Mesenchymal stem cell (in vitro differentiated cells and primary cell): Measurements from ENCODE around the gene LIFR.
A peak's percentile ranks its signal among the peaks of the same experiment; 100 is the strongest.

ENCODE experiments used
- DNase-seq: peaks from one replicate; pipeline ENCODE4 v3.0.0-alpha.2; 2013
- H2AFZ ChIP-seq: one replicate; pipeline ENCODE4 v1.6.1; 2013; ENCODE audit warnings: low read depth, mild to moderate bottlenecking, control low read depth, inconsistent platforms, low read length, moderate library complexity
- H2AK5ac ChIP-seq: 2 replicates; pipeline ENCODE4 v1.6.1; 2013; ENCODE audit warnings: low read length, moderate library complexity, mild to moderate bottlenecking, inconsistent platforms; ENCODE audit not compliant: severe bottlenecking
- H2BK120ac ChIP-seq: one replicate; pipeline ENCODE4 v1.6.1; 2013; ENCODE audit warnings: low read depth, mild to moderate bottlenecking, inconsistent platforms, low read length, moderate library complexity
- H2BK12ac ChIP-seq, 2 experiments: one replicate each; pipeline ENCODE4 v1.6.1; 2013; ENCODE audit warnings: inconsistent platforms in 2 of 2, low read length in 2 of 2, mild to moderate bottlenecking in 2 of 2, moderate library complexity in 2 of 2, control low read depth in 1 of 2
- H2BK15ac ChIP-seq: one replicate; pipeline ENCODE4 v1.6.1; 2013; ENCODE audit warnings: mild to moderate bottlenecking, low read depth, inconsistent platforms; ENCODE audit not compliant: poor library complexity, severe bottlenecking
- H2BK5ac ChIP-seq: 2 replicates; pipeline ENCODE4 v1.6.1; 2013; ENCODE audit warnings: low read depth, mild to moderate bottlenecking, low read length, control low read depth, inconsistent platforms; ENCODE audit not compliant: poor library complexity, severe bottlenecking
- H3K14ac ChIP-seq, 2 experiments: one replicate each; pipeline ENCODE4 v1.6.1; 2013; ENCODE audit warnings: inconsistent platforms in 2 of 2, low read length in 2 of 2, control low read depth in 1 of 2, mild to moderate bottlenecking in 1 of 2, moderate library complexity in 1 of 2
- H3K18ac ChIP-seq, 2 experiments: one replicate each; pipeline ENCODE4 v1.6.1; 2013; ENCODE audit warnings: inconsistent platforms in 2 of 2, low read length in 2 of 2, control low read depth in 1 of 2, low read depth in 1 of 2, mild to moderate bottlenecking in 1 of 2
- H3K23ac ChIP-seq, 2 experiments: one replicate each; pipeline ENCODE4 v1.6.1; 2013; ENCODE audit warnings: inconsistent platforms in 2 of 2, low read length in 2 of 2, mild to moderate bottlenecking in 2 of 2, moderate library complexity in 2 of 2, control low read depth in 1 of 2
- H3K27ac ChIP-seq: 2 replicates; pipeline ENCODE4 v1.5.1; 2013; ENCODE audit warnings: mild to moderate bottlenecking, moderate library complexity, low read length, control low read depth, inconsistent platforms; ENCODE audit not compliant: poor library complexity, severe bottlenecking
- H3K27me3 ChIP-seq, 2 experiments: 2 replicates each; pipeline versions ENCODE4 v1.6.1 to v1.7.0; 2013; ENCODE audit warnings: low read length in 2 of 2, mild to moderate bottlenecking in 2 of 2, moderate library complexity in 2 of 2, control low read depth in 1 of 2, inconsistent platforms in 1 of 2; ENCODE audit not compliant: control insufficient read depth in 1 of 2, insufficient read depth in 1 of 2
- H3K36me3 ChIP-seq, 2 experiments: 2 replicates each; pipeline versions ENCODE4 v1.6.1 to v1.7.0; 2013; ENCODE audit warnings: low read length in 2 of 2, control low read depth in 1 of 2, inconsistent platforms in 1 of 2, low read depth in 1 of 2, mild to moderate bottlenecking in 1 of 2; ENCODE audit not compliant: insufficient read depth in 2 of 2, control insufficient read depth in 1 of 2
- H3K4ac ChIP-seq, 2 experiments: one replicate each; pipeline ENCODE4 v1.6.1; 2013; ENCODE audit warnings: inconsistent platforms in 2 of 2, low read length in 2 of 2, mild to moderate bottlenecking in 2 of 2, moderate library complexity in 2 of 2, control low read depth in 1 of 2, low read depth in 1 of 2
- H3K4me1 ChIP-seq: 2 replicates; pipeline ENCODE4 v1.6.1; 2013; ENCODE audit warnings: low read depth, low read length, control low read depth; ENCODE audit not compliant: control insufficient read depth, insufficient read depth
- H3K4me2 ChIP-seq: 2 replicates; pipeline ENCODE4 v1.6.1; 2013; ENCODE audit warnings: low read length, mild to moderate bottlenecking, inconsistent platforms; ENCODE audit not compliant: poor library complexity, severe bottlenecking
- H3K4me3 ChIP-seq, 2 experiments: 2 replicates each; pipeline versions ENCODE4 v1.5.1 to v1.7.0; 2013; ENCODE audit warnings: low read length in 2 of 2, mild to moderate bottlenecking in 2 of 2, control low read depth in 1 of 2, low read depth in 1 of 2; ENCODE audit not compliant: insufficient read depth in 1 of 2
- H3K79me1 ChIP-seq: replicated peaks from 2 replicates; pipeline ENCODE4 v1.6.1; 2013; ENCODE audit warnings: mild to moderate bottlenecking, control low read depth, low read length, inconsistent platforms; ENCODE audit not compliant: poor library complexity, severe bottlenecking
- H3K9ac ChIP-seq: 2 replicates; pipeline ENCODE4 v1.7.0; 2013; ENCODE audit warnings: mild to moderate bottlenecking, low read length, moderate library complexity
- H3K9me3 ChIP-seq: 2 replicates; pipeline ENCODE4 v1.7.0; 2013; ENCODE audit warnings: mild to moderate bottlenecking, low read length; ENCODE audit not compliant: control insufficient read depth
- H4K8ac ChIP-seq: one replicate; pipeline ENCODE4 v1.6.1; 2013; ENCODE audit warnings: inconsistent platforms, mild to moderate bottlenecking, low read length, moderate library complexity
- H4K91ac ChIP-seq: one replicate; pipeline ENCODE4 v1.6.1; 2013; ENCODE audit warnings: mild to moderate bottlenecking, low read length, inconsistent platforms
- WGBS: methylation state at CpG from one replicate; pipeline ENCODE4 v1.1.7; 2013; ENCODE audit warnings: mixed read lengths; 5-methylcytosine and 5-hydroxymethylcytosine counted together

LIFR gene

DNA sequence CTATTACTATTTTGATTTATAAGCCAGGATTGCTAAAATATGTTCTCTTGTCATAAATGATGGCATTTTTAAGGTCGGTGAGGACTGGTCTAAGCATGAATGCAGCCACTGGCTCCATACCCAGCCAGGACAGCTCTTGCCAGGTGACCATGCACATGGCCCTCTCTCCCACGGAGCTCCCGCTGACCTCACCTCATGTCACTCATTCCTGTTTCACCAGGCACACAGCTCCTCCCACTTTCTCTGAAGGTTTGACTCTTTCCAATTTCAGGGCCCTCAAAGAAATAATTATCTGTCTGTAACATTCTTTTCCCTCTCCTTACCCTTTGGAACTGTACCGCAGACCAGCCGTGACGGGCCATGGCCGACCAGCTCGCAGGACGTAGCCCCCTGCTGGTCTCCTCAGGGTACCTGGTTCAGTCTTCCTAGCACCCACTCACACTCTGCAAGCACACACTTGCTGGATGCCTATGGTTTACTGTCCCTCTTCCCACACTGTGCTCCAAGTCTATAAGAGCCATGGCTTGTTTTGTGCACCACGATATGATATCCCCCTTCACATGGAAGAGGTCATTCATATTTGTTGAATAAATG lies 72.5 kb downstream of the LIFR start:
- WGBS = 97% methylated on average over 9 of the region's 10 CpGs

GRCh38 chr5:38479315-38479904 lies 77.0 kb downstream of the LIFR start:
- Histone ChIP-seq H3K27ac (no peak overlapping the region), H3K14ac (no peak overlapping the region), H2AFZ (no peak overlapping the region), H3K36me3 (peaks cover 3 to 61% of the 10 kb centered on the region in 2 experiments), H3K4ac (no peak overlapping the region), H3K9me3 (no peaks in the 10 kb centered on the region), H2AK5ac (no peak overlapping the region), H4K91ac (no peak overlapping the region), H4K8ac (peak overlapping the region; percentile 45), H3K27me3 (no peaks in the 10 kb centered on the region), H3K23ac (no peak overlapping the region), H2BK12ac (no peak overlapping the region), H2BK120ac (no peak overlapping the region), H3K4me2 (no peak overlapping the region), H3K4me1 (no peaks in the 10 kb centered on the region), H2BK5ac (no peak overlapping the region), H3K4me3 (no peak overlapping the region), H3K18ac (no peak overlapping the region), H3K9ac (no peak overlapping the region), H2BK15ac (no peak overlapping the region), H3K79me1 (no peaks in the 10 kb centered on the region)
- 41% methylated on average over 5 of the region's 6 CpGs for WGBS
- no peak for DNase-seq

More for the DNA sequence above, 72.5 kb downstream of the LIFR start:
- H3K27ac ChIP-seq = no peak overlapping the region
- no peak overlapping the region for H3K4ac ChIP-seq
- H3K14ac ChIP-seq = no peak overlapping the region
- H2BK12ac ChIP-seq = no peak overlapping the region
- DNase-seq = no peak
- no peak overlapping the region for H4K8ac ChIP-seq
- H3K4me3 ChIP-seq = no peak overlapping the region
- H3K79me1 ChIP-seq = no peaks in the 10 kb centered on the region
- no peak overlapping the region for H2BK5ac ChIP-seq
- no peak overlapping the region for H3K9ac ChIP-seq
- H2AK5ac ChIP-seq = no peak overlapping the region
- no peaks in the 10 kb centered on the region for H3K4me1 ChIP-seq
- H3K4me2 ChIP-seq = no peak overlapping the region
- no peak overlapping the region for H3K23ac ChIP-seq
- no peaks in the 10 kb centered on the region for H3K9me3 ChIP-seq
- no peak overlapping the region for H2BK15ac ChIP-seq
- H3K27me3 ChIP-seq = no peaks in the 10 kb centered on the region
- H3K18ac ChIP-seq = no peak overlapping the region
- no peak overlapping the region for H4K91ac ChIP-seq
- no peak overlapping the region for H2BK120ac ChIP-seq
- H3K36me3 ChIP-seq = peaks cover 12 to 92% of the 10 kb centered on the region in 2 experiments
- no peak overlapping the region for H2AFZ ChIP-seq

- H2AK5ac ChIP-seq = no peak overlapping the region
- no peak overlapping the region for H4K91ac ChIP-seq
- no peak overlapping the region for H2BK5ac ChIP-seq
- no peak overlapping the region for H2BK120ac ChIP-seq
- no peaks in the 10 kb centered on the region for H3K9me3 ChIP-seq
- no peak overlapping the region for H3K23ac ChIP-seq
- no peak overlapping the region for H3K9ac ChIP-seq
- H3K79me1 ChIP-seq = no peaks in the 10 kb centered on the region
- peak overlapping the region; percentile 29 for H4K8ac ChIP-seq
- H3K4me1 ChIP-seq = no peaks in the 10 kb centered on the region
- H2BK15ac ChIP-seq = no peak overlapping the region
- no peak overlapping the region for H3K14ac ChIP-seq
- WGBS = 92% methylated on average over 2 of the region's 3 CpGs
- no peak overlapping the region for H3K27ac ChIP-seq
- peaks cover under 1 to 57% of the 10 kb centered on the region in 2 experiments for H3K36me3 ChIP-seq
- H3K4ac ChIP-seq = no peak overlapping the region
- no peak overlapping the region for H2AFZ ChIP-seq
- H3K4me2 ChIP-seq = no peak overlapping the region
- H3K4me3 ChIP-seq = no peak overlapping the region
- DNase-seq = no peak
- no peak overlapping the region for H2BK12ac ChIP-seq
- H3K27me3 ChIP-seq = no peaks in the 10 kb centered on the region
- H3K18ac ChIP-seq = no peak overlapping the region
These were observed 77.6 kb downstream of the LIFR start for GRCh38 chr5:38478878-38479277.

GRCh38 chr5:38478166-38478565 lies 78.3 kb downstream of the LIFR start:
- Histone ChIP-seq H3K14ac (no peak overlapping the region), H3K18ac (no peak overlapping the region), H3K4me3 (no peak overlapping the region), H4K91ac (no peak overlapping the region), H2BK120ac (no peak overlapping the region), H3K4ac (no peak overlapping the region), H2BK12ac (no peak overlapping the region), H3K79me1 (no peaks in the 10 kb centered on the region), H3K27ac (no peak overlapping the region), H3K23ac (no peak overlapping the region), H3K4me1 (no peaks in the 10 kb centered on the region), H3K36me3 (peaks cover 0 to 52% of the 10 kb centered on the region in 2 experiments), H3K4me2 (no peak overlapping the region), H3K9ac (no peak overlapping the region), H3K9me3 (no peaks in the 10 kb centered on the region), H2AK5ac (no peak overlapping the region), H4K8ac (no peak overlapping the region), H2BK5ac (no peak overlapping the region), H2BK15ac (no peak overlapping the region), H2AFZ (no peak overlapping the region), H3K27me3 (no peaks in the 10 kb centered on the region)
- WGBS = 100% methylated on average over 2 of the region's 3 CpGs
- DNase-seq = no peak
